Stimulated activated CD4-positive, alpha-beta T cell treated with anti-CD3 and anti-CD28 coated beads, Interleukin-1b, Interleukin-23, amount 100 ng/mL, for 48 hours (primary cell): ENCODE results near the gene IFNGR2.
"Not testable (repeated sequence)": the region's sequence is repeated elsewhere in the genome, so short reads cannot be mapped to it uniquely, and the experiment has no call there.

Source experiments
- DNase-seq: peaks from one replicate; pipeline ENCODE4 v3.0.0-alpha.2; 2020

Gene IFNGR2

DNA sequence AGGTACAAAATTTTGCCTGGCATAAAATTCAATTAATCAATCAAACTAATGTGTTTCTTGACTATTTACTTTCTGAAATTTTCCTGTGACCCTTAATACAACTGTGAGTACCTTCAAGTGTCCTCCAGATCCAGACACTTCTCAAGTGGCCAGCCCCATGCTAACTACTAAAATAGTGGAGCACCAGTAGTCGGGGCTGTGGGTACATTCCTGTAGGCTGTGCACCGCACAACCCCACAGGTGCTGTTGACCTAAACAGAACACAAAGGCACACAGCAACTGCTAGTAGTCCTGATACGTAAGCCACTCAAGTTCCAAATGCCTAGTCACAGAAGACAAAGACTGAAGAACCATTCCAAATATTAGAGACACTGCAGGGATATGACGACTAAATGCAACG, 40.0 kb downstream of the IFNGR2 start:
- no peak for DNase-seq

DNA sequence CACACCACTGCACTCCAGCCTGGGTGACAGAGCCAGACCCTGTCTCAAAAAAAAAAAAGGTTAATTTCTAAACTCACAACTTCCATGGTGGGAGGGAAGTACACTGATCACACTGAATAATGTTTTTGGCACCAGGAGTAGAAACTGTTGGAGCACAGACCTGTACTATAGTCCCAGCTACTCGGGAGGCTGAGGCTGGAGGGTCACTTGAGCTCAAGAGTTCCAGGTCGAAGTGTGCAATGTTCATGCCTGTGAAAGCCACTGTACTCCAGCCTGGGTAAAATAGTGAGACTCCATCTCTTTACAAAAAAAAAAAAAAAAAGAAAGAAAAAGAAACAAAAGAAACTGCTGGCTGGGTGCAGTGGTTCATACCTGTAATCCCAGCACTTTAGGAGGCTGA, 41.3 kb downstream of the IFNGR2 start:
- no peak for DNase-seq

DNA sequence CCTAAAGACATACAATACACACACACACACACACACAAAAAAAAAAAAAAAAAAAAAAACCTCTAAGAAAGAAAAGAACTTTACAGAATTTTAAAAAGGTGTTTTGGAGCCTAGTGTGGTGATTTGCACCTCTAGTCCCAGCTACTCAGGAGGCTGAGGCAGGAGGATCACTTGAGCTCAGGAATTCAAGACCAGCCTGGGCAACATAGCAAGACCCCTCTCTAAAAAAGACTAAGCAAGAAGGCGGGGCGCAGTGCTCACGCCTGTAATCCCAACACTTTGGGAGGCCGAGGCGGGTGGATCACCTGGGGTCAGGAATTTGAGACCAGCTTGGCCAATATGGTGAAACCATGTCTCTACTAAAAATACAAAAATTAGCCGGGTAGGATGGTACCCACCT, 43.4 kb downstream of the IFNGR2 start:
- not testable (repeated sequence) for DNase-seq

DNA sequence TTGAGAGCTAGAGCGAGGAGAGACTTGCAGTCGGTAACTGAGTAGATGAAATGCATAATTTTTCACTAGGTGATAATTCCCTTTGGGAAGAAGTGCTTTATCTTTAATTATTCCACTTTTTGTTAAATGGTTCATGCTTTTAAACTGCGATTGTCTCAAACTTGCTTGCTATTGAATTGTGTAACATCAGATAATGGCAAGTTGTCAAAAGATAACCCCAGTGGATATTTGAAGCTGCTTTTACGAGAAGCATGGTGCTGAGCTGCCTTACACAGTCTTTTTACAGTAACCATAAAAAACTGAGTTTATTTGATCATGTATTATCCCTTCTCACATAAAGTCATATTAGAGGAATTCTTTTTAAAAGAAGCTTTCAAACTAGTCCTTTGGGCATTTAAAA, 46.4 kb downstream of the IFNGR2 start:
- DNase-seq: no peak

DNA sequence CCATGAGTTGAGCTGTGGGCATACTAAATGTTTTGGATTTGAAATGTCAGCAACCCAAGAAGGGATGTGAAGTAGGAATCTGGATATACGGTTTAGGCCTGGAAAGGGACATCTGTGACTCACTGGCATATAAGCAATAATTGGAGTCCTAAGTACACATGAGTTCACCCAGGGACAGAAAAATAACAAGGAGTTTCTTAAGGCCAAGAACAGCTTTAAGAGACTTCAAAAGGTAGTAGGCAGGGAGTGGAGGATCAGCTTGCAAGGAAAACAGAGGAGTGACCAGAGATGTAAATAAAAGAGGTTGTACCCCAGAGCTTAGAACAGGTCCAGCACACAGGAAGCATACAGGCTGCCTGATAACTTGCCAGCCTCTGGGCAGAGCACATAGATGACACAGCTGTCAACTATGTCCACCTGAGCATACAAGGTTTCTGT, 48.4 kb downstream of the IFNGR2 start:
- DNase-seq: no peak

DNA sequence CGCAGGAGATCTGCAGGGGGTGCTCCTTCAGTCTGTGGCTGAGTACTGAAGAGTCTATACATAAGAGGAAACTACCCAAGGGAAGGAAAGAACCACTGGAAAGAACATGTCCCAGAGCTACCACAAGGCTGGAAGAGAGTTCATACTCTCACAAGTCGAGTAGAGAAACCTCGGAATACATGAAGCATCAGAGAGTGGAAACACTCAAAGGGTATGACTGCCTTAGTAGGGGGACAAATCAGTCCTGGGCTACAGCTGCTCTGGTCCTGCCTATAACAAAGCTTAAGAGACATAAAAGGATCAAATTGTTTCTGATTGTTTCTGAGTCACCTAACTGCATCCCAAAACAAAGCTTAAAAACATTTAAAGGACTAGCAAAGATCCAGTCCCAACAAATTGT, 49.1 kb downstream of the IFNGR2 start:
- DNase-seq: no peak

DNA sequence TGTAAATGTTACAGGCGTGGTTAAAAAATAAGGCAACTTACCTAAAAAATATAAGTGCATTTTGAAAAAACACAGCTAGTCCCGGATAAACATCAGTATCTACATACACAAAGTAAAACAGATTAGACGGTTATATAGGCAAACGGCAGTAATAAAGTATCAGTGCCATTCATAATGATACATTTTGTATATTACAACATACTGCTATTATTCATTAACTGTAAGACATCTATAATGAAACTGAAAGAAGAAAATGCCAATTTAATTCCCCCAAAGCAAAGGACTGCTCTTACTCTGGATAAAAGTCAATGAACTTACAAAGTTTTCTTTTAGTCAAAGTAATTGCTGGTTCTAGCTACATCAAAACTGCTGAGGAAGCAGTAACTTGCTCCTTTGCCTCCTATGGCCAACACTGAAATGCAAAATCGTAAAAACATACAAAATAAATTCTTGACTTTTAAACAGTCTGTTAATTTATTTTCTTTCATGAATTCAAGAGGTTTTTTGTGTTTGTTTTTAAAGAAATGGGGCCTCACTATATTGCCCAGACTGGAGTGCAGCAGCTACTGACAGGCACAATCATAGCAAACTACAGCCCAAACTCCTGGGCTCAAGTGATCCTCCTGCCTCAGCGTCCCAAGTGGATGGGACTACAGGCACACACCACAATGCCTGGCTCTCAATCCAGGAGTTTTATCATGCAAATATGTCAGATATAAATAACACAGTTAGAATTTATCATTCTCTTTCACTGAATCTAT, 52.7 kb downstream of the IFNGR2 start:
- DNase-seq: no peak

DNA sequence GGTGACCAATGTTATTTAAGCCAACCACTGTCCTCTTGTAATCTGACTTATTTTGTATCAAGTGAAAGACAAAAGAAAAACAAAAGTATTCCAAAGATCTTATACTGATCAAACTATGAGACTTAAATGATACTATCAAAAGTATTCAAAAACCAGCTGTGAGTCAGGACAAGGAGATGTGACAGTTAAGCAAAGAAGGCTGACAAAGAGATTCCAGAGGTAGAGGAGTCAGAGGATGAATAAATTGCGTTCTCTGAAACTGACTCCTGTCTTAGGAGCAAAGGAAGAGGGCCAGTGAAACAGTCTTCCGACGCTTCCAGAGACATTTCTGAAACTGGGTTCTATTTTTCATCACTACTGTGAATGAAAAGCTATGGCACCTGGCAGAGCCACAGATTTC, 55.6 kb downstream of the IFNGR2 start:
- no peak for DNase-seq

DNA sequence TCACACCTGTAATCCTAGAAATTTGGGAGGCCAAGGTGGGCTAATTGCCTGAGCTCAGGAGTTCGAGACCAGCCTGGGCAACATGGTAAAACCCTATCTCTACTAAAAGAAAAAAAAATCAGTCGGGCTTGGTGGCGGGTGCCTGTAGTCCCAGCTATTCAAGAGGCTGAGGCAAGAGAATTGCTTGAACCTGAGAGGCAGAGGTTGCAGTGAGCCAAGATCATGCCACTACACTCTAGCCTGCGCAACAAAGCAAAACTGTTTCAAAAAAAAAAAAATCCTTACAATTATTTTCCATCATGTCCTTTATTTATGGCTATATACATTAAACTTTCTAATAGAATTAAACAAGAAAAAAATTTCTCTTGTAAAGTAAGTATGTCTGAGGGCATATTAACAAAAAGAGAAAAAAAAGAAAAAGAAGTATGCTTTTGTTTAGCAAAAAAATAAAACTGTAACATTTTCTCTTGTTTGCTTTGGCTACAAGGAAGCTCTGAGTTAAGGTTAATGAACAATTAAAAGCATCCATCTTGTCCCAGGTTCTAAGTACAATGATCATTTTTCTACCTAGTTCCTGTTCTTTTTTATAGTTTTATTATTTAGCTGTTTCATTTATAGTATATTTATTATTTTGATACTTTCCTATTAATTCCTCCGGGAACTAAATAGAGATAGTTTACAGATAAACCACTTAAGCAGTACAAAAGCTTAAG, 58.5 kb downstream of the IFNGR2 start:
- no peak for DNase-seq

DNA sequence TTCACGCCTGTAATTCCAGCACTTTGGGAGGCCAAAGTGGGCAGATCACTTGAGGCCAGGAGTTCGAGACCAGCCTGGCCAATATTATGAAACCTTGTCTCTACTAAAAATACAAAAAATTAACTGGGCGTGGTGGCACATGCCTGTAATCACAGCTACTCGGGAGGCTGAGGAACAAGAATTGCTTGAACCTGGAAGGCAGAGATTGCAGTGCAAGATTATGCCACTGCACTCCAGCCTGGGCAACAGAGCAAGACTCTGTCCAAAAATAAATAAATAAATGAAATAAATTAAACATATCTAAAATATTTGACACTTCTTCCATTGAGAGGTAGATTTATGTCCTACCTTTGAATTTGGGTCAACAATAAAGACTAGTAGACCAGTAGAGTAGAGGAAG, 66.0 kb downstream of the IFNGR2 start:
- DNase-seq: not testable (repeated sequence)

DNA sequence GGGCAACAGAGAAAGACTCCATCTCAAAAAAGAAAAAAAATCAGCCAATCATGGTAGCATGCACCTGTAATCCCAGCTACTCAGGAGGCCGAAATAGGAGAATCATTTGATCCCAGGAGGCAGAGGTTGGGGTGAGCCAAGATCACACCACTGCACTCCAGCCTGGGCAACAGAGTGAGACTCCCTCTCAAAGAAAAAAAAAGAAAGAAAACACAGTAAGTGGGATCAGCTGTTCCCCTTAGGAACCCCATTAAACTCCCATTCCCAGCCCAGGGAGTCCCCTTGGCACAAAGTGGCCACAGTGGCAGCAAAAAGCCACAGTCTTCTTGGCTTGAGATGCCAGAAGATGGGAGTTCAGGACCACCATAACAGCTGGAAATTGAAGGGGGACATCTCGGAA, 67.5 kb downstream of the IFNGR2 start:
- DNase-seq: no peak

DNA sequence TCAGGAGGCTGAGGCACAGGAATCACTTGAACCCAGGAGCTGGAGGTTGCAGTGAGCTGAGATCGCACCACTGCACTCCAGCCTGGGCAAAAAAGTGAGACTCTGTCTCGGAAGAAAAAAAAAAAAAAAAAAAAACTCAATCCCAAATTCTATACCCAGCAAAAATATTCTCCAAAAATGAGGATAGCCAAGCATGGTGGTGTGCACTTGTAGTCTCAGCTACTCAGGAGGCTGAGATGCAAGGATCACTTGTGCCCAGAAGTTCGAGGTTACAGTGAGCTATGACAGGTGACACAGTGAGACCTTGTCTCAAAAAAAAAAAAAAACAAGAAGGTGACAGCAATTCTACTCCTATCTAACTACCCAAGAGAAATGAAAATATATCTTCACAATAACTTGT, 70.1 kb downstream of the IFNGR2 start:
- no peak for DNase-seq

DNA sequence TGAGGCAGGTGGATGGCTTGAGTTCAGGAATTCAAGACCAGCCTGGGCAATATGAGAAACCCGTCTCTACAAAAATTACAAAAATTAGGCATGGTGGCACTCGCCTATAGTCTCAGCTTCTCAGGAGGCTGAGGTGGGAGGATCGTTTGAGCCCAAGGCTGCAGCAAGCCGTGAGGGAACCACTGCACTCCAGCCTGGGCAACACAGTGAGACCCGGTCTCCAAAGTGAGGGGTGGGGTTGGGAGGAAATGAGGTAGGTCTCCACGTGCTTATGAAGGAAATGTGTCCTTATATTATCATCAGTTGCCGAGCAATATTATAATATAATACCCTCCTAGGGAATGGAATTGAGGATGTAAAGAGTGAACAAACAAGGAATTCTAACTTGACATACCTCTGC, 73.9 kb downstream of the IFNGR2 start:
- no peak for DNase-seq

DNA sequence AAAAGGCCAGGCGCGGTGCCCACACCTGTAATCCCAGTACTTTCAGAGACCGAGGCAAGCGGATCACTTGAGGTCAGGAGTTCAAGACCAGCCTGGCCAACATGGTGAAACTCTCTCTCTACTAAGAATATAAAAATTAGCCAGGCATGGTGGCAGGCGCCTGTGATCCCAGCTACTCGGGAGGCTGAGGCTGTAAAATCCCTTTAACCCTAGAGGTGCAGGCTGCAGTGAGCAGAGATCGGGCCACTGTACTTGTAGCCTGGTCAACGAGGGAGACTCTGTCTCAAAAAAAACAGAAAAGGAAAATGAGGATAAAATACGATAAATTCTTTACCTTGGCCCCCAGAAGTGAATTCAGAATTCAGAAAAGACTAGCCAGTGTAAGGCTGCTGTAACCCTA, 75.0 kb downstream of the IFNGR2 start:
- no peak for DNase-seq

DNA sequence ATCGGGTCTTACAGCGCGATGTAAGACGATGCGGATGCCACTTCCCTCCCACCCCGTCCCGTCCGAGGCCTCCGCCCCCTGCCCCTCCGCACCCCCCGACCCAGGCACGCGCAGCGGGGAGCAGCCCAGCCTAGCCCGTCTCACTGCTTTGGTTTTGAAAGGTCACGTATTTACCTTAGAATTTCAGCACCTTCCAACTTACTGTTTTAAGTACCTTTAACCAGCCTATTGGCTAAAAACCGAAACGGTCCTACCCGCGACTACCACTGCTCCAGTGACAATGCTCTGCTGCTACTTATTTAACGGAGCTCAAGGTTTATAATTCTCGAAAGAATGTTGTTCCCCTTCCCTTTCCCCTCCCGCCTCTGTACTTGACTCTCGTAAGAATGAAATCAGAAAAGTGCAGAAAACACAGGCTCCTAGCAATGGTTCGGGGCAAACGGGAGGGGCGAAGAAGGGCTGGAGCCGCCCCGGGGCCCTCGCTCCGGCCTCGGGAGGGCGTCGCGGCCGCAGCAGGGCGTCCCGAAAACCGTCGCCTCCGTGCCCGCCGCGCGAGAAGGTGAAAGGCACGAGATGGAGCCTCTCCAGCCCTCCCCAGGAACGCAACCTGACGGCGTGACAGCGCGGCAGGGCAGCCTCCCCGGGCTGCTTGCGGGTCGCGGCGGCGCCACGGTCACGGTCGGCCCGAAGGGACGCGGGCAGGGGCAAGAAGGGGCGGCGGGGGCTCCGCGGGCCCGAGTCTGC, 75.9 kb downstream of the IFNGR2 start:
- DNase-seq: peak; percentile 35

DNA sequence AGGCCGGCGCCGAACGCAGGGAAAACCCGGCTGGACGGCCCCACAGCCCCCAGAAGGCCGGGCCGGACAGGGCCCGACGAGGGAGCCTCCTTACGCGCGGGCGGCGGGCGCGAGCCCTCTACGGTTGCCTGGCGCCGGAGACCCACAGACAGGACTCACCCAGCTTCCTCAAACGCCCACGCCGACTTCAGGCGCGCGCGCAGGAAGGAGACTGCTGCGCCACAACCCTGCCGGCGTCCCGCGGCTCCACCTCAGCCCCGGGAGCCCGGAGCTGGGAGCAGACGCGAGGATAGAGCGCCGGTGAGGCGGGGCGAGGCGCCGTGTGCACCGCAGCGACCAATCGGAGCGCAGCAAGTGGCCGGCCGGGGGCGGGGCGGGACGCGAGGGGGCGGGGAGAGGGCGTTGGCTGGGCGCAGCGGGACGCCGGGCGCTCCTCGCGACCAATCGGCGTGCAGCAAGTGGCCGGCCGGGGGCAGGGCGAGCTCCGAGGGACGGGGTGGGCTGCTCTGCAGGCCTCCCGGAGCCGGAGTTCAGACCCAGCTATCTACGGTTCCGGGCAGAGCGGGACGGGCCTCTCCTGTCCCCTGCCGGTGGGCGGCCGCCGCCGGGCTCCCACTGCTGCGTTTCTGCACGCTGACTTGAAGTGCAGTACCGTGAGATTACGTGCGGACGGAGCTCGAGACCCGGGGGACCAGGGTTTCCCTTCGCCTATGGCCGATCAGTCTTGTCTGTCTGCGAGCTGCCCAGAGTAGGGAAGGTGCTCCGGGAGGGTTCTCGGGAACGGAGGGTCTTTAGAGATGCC, 76.7 kb downstream of the IFNGR2 start, which contains the start of gene TMEM50B:
TMEM50B (minus strand) TSS at position 296 of the 802 bp plus-strand sequence. CDS start 11,089 bp downstream, outside the sequence.
- peak; percentile 97 for DNase-seq

DNA sequence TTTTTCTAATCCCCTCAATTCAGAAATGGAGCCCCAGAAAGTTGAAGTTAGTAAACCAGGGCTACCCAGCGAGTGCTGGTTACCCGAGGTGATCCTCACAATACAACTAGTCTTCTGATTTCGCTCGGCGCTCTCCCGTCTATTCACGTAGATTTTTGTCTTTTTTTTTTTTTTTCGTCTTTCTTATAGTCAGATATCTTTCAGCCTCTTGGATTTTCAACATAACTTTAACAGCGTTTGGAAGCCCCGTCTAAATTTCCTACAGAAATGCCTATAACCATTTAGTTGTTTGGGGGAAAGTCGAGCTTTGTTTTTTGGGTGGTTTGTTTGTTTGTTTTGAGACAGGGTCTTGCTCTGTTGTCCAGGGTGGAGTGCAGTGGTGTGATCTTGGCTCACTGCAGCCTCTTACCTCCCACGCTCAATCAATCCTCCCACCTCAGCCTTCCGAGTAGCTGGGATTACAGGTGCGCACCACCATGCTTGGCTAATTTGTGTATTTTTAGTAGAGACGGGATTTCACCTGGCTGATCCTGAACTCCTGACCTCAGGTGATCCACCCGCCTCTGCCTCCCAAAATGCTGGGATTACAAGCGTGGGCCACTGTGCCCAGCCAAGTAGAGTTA, 77.4 kb downstream of the IFNGR2 start:
- DNase-seq: no peak

DNA sequence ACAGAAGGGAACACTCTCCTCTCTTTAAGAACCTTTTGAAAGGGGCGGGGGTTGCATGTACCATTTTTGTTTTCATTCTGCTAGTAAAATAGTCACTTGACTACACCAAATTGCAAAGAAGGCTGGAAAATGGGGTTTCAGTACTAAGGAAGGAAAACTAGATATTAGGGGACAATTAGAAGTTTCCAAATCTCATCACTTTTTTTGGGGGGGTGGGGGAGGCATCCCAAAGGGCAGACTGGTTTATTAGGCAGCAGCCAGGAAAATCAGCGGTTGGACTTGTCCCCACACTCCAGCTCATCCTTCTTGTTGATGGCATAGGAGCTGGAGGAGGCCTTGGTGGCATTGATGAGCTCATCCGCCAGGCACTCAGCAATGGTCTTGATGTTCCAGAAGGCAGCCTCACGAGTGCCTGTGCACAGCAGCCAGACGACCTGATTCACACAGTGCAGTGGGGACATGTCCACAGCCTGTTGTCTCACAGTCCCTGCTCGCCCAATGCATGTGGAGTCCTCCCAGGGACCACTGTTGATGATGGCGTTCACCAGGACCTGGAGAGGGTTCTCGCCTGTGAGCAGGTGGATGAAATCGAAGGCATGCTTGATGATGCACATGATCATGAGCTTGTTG, 78.2 kb downstream of the IFNGR2 start:
- no peak for DNase-seq
